Measurements from ENCODE around the gene PIK3CA.
"Not testable (repeated sequence)": the region's sequence is repeated elsewhere in the genome, so short reads cannot be mapped to it uniquely, and the experiment has no call there.

PIK3CA gene

DNA sequence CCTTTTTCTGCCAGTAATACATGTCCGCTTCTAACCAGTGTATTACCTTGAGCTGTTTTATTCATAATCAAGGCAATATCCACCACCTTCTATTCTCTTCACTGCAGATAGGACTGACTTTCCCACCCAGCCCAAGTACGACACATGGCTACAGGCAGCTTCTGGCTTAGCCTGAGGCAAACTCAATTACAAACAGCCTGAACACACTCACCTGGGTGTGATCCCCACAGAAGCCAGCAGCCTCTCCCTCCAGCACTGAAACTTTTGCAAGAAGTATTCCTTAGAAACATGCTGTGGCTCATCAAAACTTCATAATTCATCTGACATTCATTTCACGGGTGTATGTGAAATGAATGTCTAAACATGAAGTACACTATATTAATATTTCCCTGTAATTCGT, 116.3 kb downstream of the PIK3CA start:
- DNase-seq (ENCODE audit: low read depth), result no peak

DNA sequence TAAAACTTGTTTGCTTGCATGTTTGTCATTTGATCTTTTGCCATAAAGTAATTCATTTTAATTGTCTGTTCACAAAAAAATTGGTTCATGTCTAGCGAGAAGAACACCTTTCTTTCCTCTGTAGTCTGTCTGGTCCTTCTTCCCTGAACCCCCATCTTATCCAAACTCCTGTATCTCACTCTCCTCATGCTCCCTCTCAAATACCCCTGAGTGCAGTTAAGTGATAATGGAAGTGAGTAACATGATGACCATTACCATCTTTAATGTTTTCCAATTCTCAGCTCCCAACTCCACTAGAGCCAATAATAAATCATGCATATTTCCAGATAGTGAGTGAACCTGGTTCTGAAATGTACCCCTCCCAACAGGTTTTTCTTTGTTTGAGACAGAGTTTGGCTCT, 116.9 kb downstream of the PIK3CA start:
- DNase-seq (ENCODE audit: low read depth), result no peak

DNA sequence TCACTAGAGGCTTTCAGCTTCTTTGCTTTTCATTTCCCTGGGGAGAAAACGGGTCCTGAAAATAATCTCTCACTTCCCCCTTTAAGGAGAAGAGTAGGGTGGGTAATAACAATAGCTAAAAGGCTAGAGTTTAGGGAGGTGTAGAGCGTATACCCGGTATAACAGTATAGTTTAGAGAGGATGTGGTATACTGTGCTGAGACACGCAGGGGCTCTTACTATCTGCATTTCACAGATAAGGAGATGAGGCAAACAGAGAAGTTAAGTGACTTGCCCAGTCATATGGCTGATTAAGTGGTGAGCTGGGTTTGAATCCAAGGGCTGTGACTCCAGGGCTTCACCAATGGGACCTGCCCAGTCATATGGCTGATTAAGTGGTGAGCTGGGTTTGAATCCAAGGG, 117.7 kb downstream of the PIK3CA start:
- no peak for DNase-seq (ENCODE audit: low read depth)

DNA sequence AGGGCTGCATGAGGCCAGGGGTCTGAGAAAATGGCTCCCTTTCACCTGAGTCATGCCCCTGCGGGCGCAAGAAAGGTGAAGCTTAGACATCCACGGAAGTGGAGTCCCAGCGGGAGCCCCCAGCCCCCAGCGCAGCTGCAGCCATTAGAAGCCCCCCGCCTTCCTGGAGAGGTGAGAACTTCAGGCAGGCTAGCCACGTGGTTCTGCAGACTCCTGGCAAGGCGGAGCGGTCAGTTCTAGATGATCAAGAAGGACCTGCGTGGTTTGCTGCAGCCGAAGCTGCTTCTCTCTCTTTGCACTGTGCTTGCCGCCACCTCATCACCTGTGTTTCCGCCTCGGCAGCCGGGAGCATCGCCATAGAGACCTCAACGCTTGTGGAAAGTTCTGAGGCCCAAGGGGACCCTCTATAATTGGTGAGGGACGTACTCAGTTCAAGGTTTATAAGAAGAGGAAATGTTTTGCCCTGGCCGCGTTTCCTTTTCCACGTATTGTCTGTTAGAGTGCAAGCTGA, 118.6 kb downstream of the PIK3CA start:
- no peak for DNase-seq (ENCODE audit: low read depth)

DNA sequence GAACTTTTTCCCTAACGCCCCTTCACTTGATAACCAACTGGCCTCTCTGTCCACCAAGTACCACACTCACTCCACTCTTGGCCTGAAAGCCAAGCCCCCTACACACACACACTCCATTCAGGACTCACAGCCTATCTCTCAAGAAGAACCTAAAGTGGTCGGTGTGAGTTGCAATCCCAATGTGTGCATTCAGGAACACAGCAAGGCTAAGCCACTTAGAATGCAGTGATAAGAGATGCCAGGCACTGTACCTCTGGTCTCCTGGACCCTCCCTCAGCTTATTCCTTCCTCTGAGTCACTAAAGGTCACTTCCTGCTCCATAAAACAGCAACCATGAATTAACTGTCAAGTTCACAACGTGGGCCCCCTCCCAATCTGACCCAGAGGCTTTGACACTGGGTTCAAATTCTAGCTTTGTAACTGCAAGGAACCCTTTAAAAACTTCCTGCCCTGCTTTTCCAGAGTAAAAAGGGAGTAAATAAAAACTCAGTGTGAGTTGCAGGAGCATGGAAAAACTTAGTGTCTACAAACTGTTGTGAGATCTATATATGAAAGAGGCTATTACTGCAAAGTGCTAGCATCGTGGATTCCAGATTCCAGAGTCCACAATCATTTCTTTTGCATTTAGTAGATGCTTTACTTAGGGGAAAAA, 120.4 kb downstream of the PIK3CA start:
- no peak for DNase-seq (ENCODE audit: low read depth)

DNA sequence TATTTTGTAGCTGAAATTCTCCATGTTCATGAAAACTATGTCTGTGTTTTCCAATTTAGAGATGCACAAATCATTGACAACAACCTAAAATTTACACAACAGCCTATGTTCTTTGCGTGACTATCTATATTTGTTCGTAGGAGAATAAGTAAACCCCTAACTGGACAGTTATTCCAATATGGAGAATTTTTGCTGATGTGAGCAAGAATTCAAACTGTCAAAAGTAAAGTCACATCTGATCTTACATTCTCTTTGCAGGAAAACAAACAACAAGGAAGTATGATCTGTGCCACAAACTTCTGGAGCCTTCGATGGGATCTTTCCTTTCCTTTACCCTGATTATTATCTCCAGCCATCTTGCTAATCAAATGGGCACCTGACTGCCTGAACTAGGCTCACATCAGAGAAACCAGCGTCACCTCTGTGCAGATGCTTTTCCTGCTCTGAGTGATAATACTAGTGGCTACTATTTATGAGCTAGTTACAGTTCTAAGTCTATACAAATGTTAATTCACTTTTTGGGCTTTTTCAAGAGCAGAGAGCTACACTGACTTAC, 121.1 kb downstream of the PIK3CA start:
- no peak for DNase-seq (ENCODE audit: low read depth)

DNA sequence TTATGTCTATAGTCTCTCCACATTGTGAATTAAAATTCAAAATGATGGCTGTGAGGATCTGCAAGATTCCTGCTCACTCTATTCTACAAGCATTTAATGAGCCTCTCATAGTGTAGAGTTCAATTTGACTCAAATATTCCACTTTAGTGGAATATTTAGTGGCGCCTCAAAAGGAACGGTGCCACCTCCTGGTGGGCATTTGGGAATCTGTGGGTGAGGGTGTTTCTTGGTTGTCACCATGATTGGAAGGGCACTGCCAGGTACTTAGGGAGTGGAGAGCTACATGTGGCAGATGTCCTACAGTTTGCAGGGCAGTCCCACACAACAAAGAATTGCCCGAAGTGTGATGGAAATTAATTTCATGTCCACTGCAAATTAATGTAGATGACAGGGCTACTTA, 124.2 kb downstream of the PIK3CA start:
- DNase-seq (ENCODE audit: low read depth), result no peak

DNA sequence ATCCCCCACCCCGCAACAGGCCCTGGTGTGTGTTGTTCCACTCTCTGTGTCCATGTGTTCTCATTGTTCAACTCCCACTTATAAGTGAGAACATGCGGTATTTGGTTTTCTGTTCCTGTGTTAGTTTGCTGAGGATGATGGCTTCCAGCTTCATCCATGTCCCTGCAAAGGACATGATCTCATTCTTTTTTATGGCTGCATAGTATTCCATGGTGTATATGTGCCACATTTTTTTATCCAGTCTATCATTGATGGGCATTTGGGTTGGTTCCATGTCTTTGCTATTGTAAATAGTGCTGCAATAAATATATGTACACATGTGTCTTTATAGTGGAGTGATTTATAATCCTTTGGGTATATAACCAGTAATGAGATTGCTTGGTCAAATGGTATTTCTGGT, 126.3 kb downstream of the PIK3CA start:
- not testable (repeated sequence) for DNase-seq (ENCODE audit: low read depth)

DNA sequence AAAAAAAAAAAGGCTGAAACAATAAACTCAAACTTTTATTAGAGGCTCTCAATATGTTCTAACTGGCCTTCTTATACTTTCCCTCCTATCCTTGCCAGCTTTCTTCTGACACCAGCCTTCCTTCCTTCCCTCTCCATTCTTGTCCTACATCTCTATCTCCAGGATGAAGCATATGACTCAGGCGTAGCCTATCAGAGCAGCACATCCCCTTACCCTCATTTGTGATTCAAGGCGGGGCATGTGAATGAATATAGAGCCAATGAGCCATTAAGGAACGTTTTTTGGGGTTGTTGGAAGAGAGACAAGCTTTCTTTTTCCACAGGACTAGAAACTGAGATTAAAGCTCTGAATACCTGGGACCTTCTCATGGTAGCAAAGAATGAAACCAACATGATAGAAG, 127.8 kb downstream of the PIK3CA start:
- DNase-seq (ENCODE audit: low read depth), result no peak

DNA sequence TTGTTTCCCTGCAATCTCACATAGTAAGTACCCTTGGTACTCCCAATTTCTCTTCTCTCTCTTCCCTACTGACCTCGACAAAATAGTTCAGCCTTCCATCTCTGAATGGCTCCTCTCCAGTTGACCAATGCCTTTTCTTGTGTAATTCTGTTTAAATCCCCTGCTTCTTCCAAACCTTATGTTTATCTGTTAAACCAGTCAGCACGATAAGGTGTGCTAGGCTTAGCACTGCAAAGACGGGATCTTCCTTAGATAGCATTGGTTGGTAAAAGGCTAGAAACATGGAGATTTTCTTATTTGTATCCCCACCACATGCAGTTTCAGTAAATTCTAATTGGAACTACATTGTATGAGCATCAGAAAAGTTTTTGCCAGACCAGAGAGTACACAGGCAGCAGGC, 128.6 kb downstream of the PIK3CA start:
- DNase-seq (ENCODE audit: low read depth), result no peak

DNA sequence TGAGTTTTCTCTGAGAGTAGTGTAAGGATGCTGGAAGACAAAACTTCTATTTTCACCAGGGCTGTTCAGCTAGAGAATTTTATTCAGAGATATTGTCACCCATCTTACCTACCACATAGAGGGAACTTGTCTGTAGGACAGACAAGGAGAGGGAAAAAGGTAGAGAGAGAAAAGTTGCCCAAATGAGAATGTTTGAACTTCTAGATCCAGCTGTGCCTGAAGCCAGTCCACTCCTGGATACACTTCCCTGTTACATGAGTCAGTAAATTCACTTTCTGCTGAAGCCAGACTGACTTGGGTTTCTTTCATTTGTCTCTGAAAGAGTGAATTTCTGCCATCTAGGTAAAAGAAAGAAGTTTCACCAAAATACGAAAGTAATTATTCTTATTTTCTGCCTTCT, 130.0 kb downstream of the PIK3CA start:
- DNase-seq (ENCODE audit: low read depth), result no peak

DNA sequence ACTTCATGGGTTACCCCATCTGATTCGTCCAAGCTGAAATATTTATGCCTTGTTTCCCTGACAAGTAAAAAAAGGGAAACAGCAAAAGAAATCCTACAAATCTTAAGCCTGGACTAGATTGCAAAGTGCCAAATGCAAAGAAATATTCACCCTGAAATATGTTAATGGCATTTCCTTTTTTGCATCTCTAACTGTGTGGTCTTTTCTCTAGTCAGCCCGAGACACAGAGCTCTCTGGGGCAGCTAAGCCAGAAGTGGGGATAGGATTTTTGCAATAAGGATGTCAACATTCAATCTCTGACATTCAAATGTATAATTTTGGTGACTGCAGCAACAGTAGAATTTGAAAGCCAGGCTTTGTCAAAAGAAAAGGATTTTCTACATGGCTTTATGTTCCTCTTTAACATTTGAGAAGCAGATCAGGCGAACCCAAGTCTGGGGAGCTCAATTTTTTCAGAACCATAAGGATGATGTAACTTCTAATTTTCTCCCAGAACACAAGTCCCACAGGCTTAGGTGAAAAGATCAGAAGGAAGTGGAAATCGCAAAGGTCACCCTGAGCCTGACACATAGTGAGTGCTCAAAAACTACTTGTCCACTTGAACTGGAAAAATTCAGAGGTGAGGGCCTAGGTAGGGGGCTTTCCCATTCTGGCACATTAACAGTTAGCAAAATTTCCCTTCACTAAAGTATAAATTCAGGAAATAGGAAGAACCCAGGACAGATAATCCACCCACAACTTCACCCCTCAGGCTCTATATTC, 131.0 kb downstream of the PIK3CA start:
- no peak for DNase-seq (ENCODE audit: low read depth)

DNA sequence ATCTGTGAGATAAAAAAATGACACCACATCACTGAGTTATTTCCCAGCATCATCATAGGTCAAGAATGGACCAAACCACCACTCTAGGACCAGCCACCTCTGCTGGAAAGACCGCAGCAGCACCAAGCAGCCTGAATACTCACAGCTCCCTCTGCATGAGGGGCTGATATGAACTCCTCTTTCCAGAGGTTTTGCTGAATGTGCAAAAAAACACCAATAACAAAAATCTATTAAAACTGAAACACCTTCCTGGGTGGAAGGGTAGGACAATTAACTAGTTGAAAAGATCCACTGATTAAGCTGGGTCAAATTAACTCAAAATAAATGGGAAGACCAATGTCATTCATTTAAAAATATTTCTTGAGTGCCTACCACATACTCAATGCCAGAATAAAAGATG, 131.7 kb downstream of the PIK3CA start:
- no peak for DNase-seq (ENCODE audit: low read depth)

DNA sequence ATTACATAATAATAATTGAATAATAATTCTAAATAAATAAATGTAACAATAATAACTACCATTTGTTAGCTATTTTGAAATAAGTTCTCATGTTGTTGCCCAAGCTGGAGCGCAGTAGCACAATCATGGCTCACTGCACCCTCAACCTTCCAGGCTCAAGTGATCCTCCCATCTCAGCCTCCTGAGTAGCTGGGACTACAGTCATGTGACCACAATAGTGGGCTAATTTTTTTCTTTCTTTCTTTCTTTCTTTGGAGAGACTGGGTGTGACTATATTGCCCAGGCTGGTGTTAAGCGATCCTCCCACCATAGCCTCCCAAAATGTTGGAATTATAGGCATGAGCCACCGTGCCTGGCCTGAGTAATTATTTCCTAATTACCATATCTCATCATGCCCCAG, 133.7 kb downstream of the PIK3CA start:
- DNase-seq (ENCODE audit: low read depth), result no peak

DNA sequence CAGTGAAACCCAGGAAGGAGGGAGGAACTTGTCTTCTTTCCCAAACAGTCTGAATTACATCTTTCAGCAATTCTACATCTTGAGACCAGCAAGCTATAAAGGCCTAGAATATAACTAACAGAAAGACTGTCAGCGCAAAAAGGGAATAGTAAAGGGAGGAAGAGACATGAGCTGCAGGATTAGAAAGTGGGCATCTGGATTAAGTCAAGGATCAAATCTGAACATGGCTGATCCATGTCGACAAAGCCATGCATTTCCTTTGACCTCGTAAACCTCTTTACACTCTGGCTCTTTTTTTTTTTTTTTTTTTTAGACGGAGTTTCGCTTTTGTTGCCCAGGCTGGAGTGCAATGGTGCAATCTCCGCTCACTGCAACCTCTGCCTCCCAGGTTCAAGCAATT, 138.2 kb downstream of the PIK3CA start:
- DNase-seq (ENCODE audit: low read depth), result no peak

DNA sequence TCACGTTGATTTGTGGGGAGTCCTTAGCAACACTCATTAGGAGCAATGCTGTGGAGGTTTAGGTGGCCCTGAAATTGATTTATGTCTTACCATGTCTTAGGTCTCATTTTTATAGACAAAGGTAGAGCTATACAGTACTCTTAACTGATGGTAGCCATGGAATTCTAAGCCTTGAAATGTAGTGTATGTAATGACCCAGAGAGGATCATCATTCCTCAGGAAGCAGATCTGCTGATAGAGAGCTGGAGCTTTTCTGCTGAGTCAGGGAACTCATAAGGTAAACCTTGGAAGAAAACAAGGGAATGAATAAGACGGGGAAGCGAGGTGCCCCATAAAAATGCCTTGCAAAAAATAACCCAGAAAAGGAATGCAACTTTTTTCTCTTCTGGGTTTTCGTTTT, 140.7 kb downstream of the PIK3CA start:
- no peak for DNase-seq (ENCODE audit: low read depth)

DNA sequence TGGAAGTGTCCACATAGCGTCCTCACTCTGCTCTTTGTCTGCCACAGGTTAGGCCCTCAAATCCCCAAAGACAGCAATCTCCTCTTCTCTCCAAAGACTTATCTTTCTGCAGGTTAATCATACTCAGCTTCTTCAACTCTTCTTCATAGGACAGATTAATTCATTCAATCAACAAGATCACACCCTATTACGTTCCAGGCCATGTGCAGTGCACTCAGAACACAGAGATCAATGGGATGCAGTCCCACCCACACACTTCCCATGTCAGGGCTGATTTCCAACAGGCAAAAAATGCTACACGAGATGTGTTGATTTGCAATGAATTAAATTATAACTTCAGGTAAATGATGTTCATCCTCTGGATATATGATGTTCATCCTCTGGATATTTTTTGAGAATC, 141.1 kb downstream of the PIK3CA start:
- DNase-seq (ENCODE audit: low read depth), result no peak

All from stimulated activated CD8-positive, alpha-beta memory T cell treated with anti-CD3 and anti-CD28 coated beads, Interleukin-15, amount 100 ng/mL, for 24 hours (primary cell).